NCI-H345 (cell line): ENCODE results near the gene JAML.

ENCODE experiments used
- DNase-seq: peaks from one replicate; lab custom pipeline; 2025; lab: John Stamatoyannopoulos, UW

Gene JAML

GRCh38 chr11:118224511-118225188 is at the start of gene JAML:
Gene JAML (minus strand): TSS chr11:118225011. CDS start chr11:118214866, 10,145 bp downstream.
- DNase-seq: no peak

- DNase-seq: no peak
Measured at GRCh38 chr11:118274186-118274585, 49.4 kb upstream of the JAML start.

DNA sequence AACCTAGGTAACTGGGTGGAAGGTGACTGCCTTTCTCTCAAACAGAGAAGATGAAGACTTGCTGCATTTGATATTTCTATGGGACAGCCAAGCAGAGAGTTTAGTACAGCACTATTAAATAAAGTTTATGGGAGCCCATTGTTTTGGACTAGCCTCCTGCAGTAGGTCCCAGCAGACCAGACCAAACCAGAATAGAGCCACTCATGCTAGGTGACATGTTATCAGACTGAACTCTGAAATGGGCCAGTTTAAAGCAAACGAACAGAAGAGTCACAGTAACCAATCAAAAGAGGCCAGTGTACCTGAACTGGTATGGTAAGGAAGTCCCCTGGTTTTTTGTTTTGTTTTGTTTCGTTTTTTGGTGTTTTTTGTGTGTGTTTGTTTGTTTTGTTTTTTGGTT is 47.2 kb upstream of the JAML start:
- no peak for DNase-seq

DNA sequence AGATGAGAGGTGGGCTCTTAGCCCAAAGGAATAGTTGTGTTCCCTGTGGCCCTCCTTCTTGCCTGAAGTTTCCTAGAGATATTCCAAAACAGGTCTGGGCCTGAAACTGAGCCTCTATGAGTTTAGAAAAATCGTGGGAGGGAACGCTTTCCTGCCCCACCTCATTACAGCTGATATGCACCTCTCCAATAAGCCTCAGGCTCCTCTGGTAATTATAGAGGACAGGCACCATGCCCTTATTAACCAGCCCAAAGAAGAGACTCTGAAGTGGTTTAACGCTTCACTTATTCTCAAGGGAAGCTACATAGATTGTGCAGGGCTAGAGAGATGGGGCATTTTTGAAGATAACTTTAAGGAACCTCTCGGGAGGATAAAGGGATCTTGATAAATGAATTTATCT is 42.7 kb upstream of the JAML start:
- no peak for DNase-seq

GRCh38 chr11:118265954-118266353 is 41.1 kb upstream of the JAML start:
- no peak for DNase-seq

- DNase-seq: no peak
Measured at GRCh38 chr11:118264569-118265465, 40.0 kb upstream of the JAML start.

DNA sequence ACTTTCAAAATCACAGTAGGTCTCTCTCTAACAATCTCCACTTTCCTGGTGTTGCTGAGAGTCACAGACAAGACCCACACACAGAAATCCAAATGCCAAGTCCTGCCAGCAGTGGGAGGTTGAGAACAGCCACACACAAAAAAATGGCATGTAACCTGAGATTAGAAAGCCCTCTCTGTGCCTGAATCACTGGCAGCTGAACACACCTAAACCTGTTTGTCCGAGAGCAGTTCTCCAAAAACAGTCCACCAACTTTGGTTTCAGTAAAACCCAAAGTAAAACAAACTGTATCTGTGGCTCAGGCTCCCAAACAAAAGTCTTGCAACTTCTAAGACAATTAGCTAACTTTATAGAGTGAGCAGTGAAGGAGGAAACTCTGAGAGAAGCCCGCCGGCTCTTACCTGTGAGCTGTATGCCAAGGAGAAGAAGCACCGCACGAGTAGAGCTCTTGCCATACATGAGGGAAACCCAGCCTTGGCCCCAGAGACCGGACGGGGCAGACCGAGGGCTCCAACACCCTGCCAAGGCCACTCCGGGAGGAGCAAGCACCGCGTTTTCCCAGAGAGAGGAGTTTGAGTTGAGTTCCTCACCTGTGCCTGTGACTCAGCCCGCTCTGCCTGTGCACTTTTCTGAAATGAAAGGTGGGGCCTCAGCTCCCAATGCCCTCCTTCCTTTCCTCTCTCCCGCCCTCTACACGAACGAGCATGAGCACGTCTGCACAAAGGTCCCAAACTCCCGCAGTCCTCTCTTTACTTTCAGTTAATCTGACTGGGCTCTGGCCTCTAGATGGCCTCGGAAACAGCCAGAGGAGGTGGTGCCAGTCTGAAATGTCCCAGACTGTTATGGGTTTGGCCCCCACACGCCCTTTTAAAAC is 39.1 kb upstream of the JAML start, which contains the start of gene MPZL2:
Gene MPZL2 (minus strand): TSS at position 603 of the 874 bp plus-strand sequence. CDS start 144 bp downstream, at position 459.
- no peak for DNase-seq

- no peak for DNase-seq
Measured at GRCh38 chr11:118263112-118263511, 38.3 kb upstream of the JAML start.

DNA sequence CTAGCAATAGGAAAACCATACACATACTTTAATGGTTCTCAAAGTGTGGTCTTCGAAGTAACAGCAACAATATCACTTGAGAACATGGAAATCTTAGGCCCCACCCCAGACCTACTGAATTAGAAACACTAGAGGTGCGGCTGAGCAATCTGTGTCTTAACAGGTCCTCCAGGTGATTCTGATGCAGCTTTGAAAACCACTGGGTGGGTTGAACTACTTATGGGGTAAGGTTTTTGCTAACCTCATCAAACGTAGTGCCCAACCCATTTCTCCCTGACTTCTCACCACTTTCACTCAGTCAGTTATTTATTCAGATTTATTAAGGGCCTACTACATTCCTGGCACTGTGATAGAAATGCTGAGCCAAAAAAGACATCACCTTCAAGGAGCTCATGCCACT is 35.5 kb upstream of the JAML start:
- DNase-seq: no peak

DNA sequence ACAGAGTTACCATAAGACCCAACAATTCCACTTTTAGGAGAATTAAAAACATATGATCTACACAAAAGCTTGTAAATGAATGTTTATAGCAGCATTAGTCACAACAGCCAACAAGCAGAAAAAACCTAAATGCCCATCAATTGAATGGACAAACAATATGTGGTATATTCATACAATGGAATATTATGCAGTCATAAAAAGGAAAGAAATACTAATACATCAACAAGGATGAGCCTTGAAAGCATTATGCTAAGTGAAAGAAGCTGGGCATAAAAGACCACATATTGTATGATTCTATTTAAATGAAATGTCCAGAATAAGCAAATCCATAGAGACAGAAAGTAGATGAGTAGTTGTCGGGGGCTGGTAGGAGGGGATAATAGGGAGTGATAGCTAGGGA is 34.3 kb upstream of the JAML start:
- DNase-seq: no peak

GRCh38 chr11:118258410-118258809 is 33.6 kb upstream of the JAML start:
- DNase-seq: no peak

- no peak for DNase-seq
Measured at GRCh38 chr11:118252688-118253087, 27.9 kb upstream of the JAML start.

GRCh38 chr11:118251858-118252652 is 27.2 kb upstream of the JAML start, which contains the start of gene MPZL3:
Gene MPZL3 (minus strand): TSS chr11:118252365. CDS start chr11:118252294, 71 bp downstream.
- peak; percentile 96 for DNase-seq

DNA sequence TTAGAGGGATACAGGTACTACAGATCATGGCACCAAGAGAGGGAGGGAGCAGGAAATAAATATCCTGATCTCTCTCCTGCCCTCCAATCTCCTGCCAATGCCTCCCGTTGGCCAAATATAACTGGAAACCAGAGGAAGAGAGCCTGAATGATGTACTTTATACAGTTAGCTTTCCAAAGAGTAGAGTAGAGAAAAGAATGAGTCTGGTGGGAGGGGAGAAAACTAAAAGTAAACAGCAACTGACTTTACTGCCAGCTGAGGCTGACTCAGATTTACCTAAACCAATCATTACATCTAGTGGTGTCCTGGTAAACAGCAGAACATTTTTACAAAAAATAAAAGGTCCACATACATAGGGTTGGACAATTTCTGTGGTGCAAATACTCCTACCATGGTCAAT is 22.2 kb upstream of the JAML start:
- no peak for DNase-seq

DNA sequence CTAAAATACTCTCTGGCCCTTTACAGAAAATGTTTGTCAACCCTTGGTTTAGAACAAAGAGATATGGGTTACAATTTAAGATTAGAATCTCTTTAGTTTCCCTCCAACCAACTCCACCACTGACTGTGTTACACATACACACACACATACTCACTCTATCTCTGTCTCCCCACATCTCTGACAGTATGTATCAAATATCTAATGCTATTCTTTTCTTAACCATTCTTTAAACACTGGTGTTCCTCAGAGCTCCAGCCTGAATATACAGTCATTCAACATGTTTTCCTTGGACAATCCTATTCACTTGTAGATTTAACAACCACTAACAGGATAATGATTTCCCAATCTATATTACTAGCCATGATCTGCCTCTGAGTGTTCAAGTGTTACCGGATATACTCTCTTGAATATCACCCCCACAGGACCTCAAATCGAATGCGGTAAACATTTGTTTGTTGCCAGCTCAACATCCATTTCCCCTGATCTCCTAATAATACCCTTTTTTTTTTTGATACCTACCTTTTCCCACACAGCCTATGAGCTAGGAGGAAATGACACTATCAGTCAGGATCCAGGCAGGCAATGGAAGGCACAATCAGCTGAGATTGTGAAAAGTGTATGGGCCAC is 21.2 kb upstream of the JAML start:
- DNase-seq: no peak

GRCh38 chr11:118243993-118244762 is 19.4 kb upstream of the JAML start:
- DNase-seq: no peak

DNA sequence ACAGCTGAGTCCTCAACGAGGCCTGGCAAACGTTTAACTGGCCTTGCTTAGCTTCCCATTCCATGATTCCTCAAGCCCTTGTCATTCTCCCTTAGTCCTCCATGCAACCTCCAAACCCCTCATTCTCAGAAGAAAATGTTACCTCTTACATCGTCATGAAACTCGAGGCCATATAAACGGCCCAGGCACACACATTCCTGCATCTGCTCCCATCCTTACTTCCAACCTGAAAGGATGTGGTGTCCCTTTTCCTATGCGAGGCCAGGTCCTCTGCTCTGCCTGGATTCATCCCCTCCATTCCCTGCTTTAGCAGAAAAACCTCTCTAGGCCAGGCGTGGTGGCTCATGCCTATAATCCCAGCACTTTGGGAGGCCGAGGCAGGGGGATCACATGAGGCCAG is 18.4 kb upstream of the JAML start:
- DNase-seq: no peak

DNA sequence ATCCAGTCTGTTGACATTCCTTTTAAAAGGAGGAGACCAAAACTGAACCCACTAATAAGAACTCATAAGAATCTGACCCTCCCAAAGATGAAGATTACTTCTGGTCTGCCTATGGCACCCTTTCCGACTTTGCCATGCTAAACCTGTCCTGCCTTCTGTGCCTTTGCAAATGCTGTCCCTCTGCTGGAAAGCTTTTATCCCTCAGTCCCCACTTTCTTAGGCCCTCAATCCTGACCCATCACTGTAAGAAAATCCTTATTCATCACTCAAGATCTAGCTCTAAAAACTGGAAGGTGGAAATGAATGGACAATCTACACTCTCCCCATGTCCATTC is 16.9 kb upstream of the JAML start:
- DNase-seq: no peak

DNA sequence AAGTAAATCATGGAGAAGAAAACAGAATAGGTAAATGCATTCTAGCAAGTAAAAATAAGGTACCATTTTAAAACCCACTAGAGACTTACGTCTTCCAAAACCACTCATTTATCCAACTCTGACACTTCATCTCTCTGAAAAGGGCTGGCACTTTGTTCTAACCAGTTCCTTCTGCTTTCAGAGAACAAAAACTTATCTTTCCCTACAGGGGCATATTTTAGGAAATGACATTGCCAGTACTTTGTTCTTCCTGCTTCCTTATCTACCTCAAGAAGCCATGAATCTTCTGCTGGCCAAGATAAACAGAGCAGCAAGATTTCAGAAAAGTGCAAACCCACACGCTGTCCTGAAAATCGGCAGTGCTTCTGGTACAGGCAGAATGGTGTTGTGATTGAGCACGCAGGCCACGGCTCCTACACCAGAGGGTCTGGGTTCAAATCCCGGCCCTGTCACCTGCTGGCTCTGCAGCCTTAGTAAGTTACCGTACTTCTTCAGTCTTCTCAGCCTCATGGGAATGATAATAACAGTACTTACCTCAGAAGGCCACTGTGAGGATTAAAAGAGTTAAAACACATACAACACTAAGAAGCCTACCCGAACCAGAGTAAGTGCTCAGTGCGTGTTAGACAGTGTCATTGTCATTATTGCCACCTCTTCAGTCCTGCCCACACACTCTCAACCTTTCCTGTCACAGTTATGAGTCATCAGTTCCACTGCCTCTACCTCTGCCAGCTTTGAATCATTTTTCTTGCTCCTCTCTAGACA is 16.4 kb upstream of the JAML start:
- DNase-seq: no peak
